ENCODE data around the gene PTGER1.
A peak's percentile ranks its signal among the peaks of the same experiment; 100 is the strongest.
"Not testable (repeated sequence)": the region's sequence is repeated elsewhere in the genome, so short reads cannot be mapped to it uniquely, and the experiment has no call there.

PTGER1 gene

DNA sequence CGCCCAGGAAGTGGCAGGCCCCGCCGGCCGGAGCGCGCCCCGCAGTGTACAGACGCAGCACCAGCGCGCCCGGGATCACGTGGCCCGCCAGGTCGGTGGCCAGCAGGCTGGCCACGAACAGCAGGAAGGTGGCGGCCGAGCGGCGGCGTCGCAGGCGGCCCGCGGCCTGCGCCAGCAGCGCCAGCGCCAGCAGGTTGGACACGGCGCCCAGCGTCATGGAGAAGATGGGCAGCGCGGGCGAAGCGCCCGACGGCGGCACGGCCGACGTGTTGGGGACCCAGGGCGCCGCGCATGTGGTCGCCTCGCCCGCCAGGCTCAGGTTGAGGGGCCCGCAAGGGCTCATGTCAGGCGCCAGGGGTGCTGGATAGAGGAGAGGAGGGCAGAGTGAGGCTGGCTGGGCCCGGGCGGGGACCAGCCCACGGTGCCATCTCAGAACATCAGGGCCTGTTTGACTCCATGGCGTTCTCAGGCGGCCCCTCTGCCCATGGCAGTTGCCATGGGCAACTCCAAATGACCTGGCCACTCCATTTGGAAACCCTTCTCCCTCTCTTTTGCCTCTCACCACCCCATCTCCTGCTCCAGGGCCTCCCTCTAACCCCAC lies 1.1 kb downstream of the PTGER1 start:
- no peak for DNase-seq (ENCODE audit: low read depth)

DNA sequence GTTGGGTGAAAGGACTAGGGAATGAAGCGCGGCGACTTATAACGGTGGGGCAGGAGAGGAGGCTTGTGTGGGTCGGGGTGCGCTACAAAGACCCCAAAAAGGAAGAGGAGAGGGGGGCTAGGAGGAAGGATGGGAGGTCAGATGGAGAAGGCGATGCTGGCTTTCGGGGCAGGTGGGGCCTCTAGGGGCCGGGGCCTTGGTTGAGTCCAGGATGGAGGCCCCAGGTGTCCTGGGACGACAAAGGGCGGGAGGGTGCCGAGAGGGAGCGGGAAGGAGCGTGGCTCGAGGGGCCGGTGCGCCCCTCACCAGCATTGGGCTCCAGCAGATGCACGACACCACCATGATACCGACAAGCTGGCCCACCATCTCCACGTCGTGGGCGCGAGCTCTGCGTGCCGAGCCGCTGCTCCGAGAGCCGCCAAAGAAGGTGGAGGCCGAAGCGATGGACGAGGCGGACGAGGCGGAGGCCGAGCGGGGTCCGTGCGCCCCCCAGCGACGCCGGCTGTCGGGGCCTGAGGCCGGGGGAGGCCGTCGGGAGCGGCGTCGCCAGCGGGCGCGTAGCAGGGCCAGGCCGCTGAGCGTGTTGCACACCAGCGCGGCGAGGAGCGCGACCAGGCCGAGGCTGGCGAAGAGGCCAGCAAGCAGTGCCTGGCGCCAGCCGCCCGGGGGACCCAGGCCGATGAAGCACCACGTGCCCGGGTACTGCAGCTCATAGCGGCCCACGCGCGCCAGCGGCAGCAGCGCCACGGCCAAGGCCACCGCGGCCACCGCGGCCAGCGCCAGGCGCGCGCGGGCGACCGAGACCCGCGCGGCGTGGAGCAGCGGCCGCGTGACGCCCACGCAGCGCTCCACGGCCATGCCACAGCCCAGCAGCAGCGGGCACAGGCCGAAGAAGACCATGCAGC lies 1.8 kb downstream of the PTGER1 start:
- no peak for DNase-seq (ENCODE audit: low read depth)

DNA sequence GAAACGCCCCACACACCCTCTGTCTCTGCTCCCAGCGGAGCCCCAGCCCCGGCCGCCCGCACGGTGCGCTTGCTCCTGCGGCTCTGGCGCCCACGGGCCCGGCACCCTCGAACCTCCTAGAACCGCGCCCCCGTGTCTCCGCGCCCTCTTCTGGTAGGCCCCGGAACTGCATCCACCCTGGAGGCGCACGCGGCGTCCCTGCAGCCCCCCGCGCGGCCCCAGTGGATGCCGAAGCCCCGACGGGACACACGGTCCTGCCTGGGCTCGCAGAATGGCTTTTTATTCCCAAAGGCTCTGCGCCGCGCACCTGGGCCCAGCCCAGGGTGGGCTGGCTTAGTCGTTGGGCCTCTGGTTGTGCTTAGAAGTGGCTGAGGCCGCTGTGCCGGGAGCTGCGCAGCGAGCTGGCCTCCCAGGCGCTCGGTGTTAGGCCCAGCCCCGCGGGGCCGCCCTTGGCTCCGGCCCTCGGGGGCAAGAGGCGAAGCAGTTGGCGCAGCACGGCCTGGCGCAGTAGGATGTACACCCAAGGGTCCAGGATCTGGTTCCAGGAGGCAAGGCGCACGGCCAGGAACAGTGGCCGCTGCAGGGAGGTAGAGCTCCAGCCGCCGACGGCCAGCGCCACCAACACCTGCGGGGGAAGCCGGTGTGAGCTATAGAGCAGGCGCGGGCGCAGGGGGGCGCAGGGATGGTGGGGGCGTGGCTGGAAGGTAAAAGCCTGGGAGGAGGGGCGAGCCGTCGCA lies 2.8 kb downstream of the PTGER1 start:
- DNase-seq (ENCODE audit: low read depth): peak; percentile 83

DNA sequence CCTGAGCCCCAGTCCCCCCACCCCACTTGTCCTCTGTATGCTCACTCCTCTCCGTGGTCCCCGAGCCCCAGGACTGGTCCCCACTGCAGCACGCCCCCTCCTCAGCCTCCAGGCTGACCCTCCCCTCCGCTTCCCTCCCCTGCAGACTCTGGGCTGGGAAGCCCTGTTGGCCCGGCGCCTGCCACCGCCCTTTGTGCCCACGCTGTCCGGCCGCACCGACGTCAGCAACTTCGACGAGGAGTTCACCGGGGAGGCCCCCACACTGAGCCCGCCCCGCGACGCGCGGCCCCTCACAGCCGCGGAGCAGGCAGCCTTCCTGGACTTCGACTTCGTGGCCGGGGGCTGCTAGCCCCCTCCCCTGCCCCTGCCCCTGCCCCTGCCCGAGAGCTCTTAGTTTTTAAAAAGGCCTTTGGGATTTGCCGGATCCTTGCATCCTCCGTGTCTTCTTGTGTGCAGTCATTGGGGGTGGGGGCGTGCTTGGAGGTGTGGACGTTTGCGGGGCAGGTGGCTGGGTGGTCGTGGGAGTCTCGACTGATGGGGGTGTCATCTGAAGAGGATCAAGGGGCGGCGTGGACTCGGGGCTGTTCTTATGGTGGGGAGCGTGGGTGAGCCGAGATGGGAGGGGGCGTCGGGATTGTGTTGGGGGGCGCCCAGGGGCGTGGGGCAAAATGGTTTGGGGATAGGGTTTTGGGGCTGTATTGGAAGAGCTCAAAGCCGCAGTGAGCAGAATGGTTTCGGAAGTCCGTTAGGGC lies 3.5 kb downstream of the PTGER1 start:
- no peak for DNase-seq (ENCODE audit: low read depth)

DNA sequence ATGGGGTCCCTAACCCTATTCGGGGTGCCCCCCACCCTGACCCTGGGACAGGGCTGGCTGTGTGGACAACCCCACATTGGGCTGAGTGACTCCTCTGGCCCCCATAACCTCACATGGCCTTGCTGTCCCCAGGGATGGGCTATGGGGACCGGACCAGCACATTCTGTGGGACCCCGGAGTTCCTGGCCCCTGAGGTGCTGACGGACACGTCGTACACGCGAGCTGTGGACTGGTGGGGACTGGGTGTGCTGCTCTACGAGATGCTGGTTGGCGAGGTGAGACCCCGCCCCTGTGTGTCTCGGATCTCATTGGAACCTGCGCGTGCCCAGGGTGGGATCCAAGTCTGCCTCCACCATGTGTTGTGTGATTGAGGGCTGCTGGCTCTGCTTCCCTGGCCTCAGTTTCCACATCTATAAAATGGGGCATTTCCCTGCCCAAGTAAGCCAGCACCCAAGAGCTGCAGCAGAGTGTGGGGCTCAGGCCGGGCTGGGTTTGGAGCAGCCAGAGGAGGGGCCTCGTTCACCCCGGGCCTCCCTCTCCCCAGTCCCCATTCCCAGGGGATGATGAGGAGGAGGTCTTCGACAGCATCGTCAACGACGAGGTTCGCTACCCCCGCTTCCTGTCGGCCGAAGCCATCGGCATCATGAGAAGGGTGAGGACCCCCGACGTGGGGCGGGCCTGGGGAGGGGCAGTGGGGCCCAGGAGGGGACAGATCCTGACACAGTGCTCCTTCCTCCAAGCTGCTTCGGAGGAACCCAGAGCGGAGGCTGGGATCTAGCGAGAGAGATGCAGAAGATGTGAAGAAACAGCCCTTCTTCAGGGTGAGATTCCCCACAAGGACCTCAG lies 4.9 kb downstream of the PTGER1 start:
- DNase-seq (ENCODE audit: low read depth): no peak

DNA sequence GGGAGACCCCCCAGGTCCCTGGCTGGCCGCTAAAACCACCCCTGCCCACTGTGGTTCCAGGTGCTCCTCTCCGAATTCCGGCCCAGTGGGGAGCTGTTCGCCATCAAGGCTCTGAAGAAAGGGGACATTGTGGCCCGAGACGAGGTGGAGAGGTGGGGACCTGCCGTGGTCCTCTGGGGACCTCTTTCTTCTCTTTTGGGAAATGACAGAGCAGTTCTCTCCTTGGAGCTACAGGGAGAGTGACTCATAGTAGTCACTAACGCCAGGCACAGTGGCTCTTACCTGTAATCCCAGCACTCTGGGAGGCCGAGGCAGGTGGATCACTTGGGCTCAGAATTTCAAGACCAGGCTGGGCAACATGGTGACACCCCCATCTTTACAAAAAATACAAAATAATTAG lies 7.3 kb downstream of the PTGER1 start:
- DNase-seq (ENCODE audit: low read depth): no peak

DNA sequence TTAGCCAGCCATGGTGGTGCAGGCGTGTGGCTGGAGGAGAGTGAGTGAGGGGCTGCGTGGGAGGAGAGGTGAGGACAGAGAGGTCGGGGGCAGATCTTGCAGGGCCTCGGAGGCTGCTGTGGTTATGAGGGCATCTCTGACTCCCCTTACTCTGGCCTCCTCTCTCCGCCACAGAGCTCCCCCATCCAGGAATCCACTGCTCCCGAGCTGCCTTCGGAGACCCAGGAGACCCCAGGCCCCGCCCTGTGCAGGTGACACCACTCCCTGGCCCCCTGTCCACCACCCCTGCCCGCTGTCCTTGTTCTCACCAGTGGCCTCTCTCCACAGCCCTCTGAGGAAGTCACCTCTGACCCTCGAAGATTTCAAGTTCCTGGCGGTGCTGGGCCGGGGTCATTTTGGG lies 7.8 kb downstream of the PTGER1 start:
- DNase-seq (ENCODE audit: low read depth): no peak

DNA sequence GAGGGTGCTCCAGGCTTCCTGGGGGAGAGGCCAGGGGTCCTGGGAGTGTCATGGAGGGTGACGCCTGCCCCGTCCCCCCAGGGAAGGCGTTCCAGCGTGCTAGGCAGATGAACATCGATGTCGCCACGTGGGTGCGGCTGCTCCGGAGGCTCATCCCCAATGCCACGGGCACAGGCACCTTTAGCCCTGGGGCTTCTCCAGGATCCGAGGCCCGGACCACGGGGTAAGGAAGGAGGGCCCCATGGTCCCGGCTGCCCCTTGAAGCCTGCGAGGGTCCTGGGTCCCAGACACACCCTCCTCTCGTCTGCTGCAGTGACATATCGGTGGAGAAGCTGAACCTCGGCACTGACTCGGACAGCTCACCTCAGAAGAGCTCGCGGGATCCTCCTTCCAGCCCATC lies 11.4 kb downstream of the PTGER1 start:
- DNase-seq (ENCODE audit: low read depth): no peak

DNA sequence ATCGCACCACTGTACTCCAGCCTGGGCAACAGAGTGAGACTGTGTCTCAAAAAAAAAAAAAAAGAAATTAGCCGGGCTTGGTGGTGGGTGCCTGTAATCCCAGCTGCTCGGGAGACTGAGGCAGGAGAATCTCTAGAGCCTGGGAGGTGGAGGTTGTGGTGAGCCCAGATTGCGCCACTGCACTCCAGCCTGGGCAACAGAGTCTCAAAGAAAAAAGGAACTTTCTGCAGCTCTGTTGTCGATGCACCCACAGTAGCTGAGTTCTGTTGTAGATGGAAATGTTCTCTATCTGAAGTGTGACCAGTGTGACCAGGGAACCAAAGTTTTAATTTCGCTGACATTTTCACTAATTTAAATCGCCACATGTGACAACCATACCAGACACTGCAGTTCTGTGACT lies 12.8 kb downstream of the PTGER1 start:
- DNase-seq (ENCODE audit: low read depth): not testable (repeated sequence)

DNA sequence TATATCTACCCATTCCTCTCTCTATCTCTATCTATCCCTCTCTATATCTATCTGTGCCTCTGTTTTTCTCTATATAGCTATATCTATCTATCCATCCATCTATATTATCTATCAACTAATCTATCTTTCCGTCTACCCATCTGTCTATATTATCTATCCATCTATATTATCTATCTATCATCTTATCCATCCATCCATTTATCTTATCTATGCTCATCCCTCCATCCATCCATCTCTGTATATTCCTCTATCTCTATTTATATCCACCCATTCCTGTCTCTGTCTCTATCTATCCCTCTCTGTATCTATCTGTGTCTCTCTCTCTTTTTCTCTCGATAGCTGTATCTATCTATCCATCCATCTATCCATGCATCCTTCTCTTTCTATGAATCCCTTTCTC lies 14.2 kb downstream of the PTGER1 start:
- DNase-seq (ENCODE audit: low read depth): no peak

DNA sequence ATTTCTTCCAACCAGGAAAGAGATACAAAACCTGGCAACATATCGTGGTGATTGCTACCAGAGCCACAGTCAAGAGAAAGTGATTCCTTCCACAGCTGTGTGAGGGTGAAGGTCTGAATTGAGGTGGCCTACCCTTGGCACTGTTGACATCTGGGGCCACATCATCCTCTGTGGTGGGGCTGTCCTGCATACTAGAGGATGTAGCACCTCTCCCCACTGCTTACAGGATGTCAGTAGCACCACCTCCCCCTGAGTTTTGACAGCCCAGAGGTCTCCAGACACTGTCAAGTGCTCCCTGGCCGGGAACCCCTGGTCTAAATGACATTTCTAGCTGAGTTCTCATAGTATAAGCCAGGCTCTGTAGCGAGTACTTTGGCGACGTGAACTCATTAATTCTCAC lies 15.5 kb downstream of the PTGER1 start:
- DNase-seq (ENCODE audit: low read depth): no peak

DNA sequence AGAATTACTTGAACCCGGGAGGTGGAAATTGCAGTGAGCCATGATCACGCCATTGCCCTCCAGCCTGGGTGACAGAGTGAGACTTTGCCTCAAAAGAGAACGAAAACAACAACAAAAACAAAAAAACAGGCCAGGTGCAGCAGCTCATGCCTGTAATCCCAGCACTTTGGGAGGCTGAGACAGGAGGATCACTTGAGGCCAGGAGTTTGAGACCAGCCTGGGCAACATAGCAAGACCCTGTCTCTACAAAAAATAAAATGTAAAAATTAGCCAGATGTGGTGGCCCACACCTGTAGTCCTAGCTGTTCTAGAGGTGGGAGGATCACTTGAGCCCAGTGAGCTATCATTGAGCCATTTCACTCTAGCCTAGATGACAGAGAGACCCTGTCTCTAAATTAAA lies 22.9 kb downstream of the PTGER1 start:
- not testable (repeated sequence) for DNase-seq (ENCODE audit: low read depth)

DNA sequence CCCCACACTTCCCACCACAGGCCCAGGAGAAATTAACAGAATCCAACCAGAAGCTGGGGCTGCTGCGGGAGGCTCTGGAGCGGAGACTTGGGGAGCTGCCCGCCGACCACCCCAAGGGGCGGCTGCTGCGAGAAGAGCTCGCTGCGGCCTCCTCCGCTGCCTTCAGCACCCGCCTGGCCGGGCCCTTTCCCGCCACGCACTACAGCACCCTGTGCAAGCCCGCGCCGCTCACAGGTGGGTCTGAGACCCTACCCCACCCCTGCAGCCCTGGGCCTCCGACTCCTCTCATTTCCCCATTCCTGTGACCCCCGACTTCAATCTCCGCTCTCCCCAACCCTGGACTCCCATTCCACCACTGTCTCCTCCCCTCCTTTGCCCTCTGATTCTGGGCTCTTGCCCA lies 24.3 kb downstream of the PTGER1 start:
- DNase-seq (ENCODE audit: low read depth): no peak

DNA sequence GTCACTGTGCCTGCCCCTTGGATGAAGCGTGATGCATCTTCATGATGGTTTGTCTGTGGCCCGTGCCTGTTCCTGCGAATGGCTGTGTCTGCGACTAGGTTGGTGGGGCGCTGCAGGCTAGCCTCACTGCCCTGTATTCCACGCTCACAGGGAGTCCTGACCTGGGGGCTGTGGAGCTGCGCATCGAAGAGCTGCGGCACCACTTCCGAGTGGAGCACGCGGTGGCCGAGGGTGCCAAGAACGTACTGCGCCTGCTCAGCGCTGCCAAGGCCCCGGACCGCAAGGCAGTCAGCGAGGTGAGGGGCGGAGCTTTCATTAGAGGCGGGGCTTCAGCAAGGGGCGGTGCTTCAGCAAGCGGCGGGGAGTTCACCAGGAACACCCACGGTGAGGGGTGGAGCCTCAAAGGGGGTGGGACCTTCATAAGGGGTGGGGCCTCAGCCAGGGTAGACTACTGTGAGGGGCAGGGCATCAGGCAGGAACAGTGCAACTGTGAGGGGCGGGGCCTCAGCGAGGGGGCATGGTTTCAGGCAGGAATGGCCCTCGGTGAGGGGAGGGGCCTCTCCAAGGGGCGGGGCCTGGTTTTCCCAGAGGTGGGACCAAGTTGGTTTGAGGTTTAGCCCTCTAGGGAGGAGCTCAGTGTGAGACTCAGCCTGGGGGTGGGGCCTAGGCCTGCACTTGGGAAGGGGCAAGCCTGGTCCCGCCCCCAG lies 24.8 kb downstream of the PTGER1 start:
- DNase-seq (ENCODE audit: low read depth): no peak

DNA sequence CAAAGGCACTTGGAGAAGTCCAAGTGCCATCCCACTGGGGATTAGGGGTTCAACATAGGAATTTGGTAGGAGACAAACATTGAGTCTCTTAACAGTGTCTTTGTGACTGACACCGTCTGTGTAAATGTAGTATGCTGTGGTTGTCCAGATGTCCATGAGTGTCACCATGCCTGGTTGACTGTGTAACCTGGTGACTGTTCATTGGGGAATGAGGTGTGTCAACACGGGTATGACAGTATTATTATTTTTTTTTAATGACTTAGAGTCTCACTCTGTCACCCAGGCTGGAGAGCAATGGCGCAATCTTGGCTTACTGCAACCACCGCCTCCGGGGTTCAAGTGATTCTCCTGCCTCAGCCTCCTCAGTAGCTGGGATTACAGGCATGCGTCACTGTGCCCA lies 25.8 kb downstream of the PTGER1 start:
- DNase-seq (ENCODE audit: low read depth): no peak

DNA sequence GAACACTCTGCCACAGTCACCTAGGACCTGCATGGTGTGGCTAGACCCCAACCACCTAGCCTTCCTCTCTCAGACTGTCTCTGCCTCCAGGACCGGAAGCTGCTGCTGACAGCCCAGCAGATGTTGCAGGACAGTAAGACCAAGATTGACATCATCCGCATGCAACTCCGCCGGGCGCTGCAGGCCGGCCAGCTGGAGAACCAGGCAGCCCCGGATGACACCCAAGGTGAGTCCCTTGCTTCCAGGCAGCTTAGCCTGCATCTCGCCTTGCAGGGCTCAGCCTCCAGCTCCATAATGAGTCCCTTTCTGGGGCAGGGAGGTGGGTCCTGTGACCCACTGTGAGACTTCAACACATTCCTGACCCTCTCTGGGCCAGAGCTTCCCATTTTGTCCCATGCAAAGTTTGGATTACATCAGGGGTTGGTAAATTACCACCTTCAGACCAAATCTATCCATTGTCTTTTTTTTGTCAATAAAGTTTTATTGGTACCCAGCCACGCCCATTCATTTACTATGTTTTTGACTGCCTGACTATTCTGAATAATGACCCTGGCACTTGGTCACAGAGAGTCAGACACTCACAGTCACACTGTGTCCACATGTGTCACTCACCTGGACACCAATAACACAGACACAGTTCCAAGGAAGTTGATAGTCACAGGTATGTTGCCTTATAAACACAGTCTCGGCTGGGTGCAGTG lies 28.7 kb downstream of the PTGER1 start:
- DNase-seq (ENCODE audit: low read depth): no peak

DNA sequence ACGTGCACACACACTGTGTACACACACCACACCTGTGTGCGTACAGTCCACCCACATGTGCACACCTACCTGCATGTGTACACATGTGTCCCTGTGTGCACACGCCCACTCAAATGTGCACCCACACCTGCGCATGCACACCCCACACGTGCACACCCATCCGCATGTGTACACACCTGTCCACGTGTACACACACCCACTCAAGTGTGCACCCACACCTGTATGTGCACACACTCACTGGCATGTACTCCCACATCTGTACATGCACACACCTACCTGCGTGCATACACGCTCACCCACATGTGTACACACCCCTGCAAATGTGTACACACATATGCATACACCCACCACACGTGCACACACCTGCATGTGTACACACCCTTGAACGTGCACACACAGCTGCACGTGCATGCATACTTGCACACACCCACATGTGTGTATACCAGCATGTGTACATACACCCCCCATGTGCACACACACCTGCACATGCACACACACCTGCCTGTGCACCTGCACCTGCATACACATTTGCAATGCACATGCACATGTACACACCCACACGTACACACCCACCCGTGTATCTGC lies 31.4 kb downstream of the PTGER1 start:
- no peak for DNase-seq (ENCODE audit: low read depth)

DNA sequence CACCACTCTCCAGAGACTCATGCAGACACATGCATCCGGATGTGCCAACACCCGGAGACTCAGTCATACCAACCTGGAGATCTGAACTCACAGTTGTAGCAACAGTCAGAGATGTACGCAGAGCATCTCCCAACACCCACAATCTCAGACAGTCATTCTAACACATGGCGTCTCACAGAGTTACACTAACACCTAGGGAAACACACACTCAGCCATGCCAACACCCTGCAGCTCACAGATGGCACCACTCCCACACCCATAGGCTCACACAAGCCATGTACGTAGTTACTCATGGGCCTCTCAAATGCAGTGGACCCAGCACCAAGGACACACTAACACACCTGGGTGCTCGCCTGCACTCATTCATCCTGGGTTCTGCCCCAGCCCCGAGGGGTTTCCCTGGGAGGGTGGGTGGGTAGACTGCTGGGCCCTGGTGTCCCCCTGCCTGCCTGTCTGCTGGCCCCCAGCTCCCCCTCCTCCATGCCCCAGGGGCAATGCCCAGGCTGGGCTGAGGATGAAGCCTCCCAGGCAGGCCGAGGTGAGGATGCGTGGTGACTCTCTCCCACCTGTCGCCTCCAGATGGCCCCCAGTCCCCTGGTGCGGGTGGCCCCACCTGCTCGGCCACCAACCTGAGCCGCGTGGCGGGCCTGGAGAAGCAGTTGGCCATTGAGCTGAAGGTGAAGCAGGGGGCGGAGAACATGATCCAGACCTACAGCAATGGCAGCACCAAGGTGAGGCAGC lies 32.1 kb downstream of the PTGER1 start:
- no peak for DNase-seq (ENCODE audit: low read depth)
